ENCODE data around the gene WSB1.

- TF ChIP-seq, protein P1, sequence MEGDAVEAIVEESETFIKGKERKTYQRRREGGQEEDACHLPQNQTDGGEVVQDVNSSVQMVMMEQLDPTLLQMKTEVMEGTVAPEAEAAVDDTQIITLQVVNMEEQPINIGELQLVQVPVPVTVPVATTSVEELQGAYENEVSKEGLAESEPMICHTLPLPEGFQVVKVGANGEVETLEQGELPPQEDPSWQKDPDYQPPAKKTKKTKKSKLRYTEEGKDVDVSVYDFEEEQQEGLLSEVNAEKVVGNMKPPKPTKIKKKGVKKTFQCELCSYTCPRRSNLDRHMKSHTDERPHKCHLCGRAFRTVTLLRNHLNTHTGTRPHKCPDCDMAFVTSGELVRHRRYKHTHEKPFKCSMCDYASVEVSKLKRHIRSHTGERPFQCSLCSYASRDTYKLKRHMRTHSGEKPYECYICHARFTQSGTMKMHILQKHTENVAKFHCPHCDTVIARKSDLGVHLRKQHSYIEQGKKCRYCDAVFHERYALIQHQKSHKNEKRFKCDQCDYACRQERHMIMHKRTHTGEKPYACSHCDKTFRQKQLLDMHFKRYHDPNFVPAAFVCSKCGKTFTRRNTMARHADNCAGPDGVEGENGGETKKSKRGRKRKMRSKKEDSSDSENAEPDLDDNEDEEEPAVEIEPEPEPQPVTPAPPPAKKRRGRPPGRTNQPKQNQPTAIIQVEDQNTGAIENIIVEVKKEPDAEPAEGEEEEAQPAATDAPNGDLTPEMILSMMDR (conservative IDR thresholded peaks at IDR 0.05), result no peak
- TF ChIP-seq EZH2 (IDR thresholded peaks at IDR 0.05; ENCODE audit: low read depth), result no peak
Observed at GRCh38 chr17:27322026-27322425, 28.1 kb downstream of the WSB1 start.

Data from PC-9 (cell line).